ENCODE data around the gene TRIM72. TPM values are rescaled to one million over a fixed set of nuclear protein-coding genes. Genes with fewer than 3 reads are reported as not detected.
"Not testable (repeated sequence)": the region's sequence is repeated elsewhere in the genome, so short reads cannot be mapped to it uniquely, and the experiment has no call there.

TRIM72 gene
- total RNA-seq, 3 donors from 2014 or later, result not detected

- no peaks in the 10 kb centered on the region for H3K9me3 Mint-ChIP-seq
- peak overlapping the region; percentile 36 for H3K4me3 Mint-ChIP-seq
- peaks cover 89% of the 10 kb centered on the region for H3K4me1 Mint-ChIP-seq (ENCODE audit: low read depth)
- peaks cover 91% of the 10 kb centered on the region for H3K36me3 Mint-ChIP-seq (ENCODE audit: insufficient read depth)
- H3K27me3 Mint-ChIP-seq (ENCODE audit: low read depth), result no peaks in the 10 kb centered on the region
- ATAC-seq (no peak), DNase-seq (no peak)
These were observed 27.7 kb upstream of the TRIM72 start for GRCh38 chr16:31186176-31186575.

GRCh38 chr16:31186930-31187807, 26.8 kb upstream of the TRIM72 start:
- ATAC-seq, result no peak
- Mint-ChIP-seq H3K4me3 (peak overlapping the region; percentile 20), H3K4me1 (ENCODE audit: low read depth) (peaks cover 90% of the 10 kb centered on the region), H3K36me3 (ENCODE audit: insufficient read depth) (peaks cover 93% of the 10 kb centered on the region), H3K9me3 (no peaks in the 10 kb centered on the region), H3K27me3 (ENCODE audit: low read depth) (no peaks in the 10 kb centered on the region)
- no peak for DNase-seq

GRCh38 chr16:31187808-31188189, 26.1 kb upstream of the TRIM72 start:
- no peaks in the 10 kb centered on the region for H3K9me3 Mint-ChIP-seq
- no peak for DNase-seq
- H3K4me3 Mint-ChIP-seq, result no peak overlapping the region
- peaks cover 87% of the 10 kb centered on the region for H3K36me3 Mint-ChIP-seq (ENCODE audit: insufficient read depth)
- no peaks in the 10 kb centered on the region for H3K27me3 Mint-ChIP-seq (ENCODE audit: low read depth)
- H3K4me1 Mint-ChIP-seq (ENCODE audit: low read depth), result peaks cover 83% of the 10 kb centered on the region
- ATAC-seq, result no peak

- Mint-ChIP-seq H3K27me3 (ENCODE audit: low read depth) (no peaks in the 10 kb centered on the region), H3K36me3 (ENCODE audit: insufficient read depth) (peaks cover 85% of the 10 kb centered on the region), H3K4me3 (no peak overlapping the region), H3K9me3 (no peaks in the 10 kb centered on the region), H3K4me1 (ENCODE audit: low read depth) (peaks cover 78% of the 10 kb centered on the region)
- DNase-seq, result no peak
- no peak for ATAC-seq
These were observed 25.2 kb upstream of the TRIM72 start for GRCh38 chr16:31188450-31189411.

DNA sequence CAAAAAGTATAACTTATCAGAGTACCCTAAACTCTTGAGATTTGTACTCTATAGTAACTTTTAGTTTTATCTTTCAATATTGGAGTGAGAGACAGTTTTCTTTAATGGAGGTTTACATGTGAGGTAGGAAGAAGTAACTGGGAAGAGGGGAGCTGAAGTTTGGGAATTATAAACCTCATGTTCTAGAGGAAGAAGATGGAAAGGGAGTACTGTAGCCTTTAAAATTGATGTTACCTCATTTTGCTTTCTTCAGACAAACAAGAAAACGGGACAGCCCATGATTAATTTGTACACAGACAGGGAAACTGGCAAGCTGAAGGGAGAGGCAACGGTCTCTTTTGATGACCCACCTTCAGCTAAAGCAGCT, 24.5 kb upstream of the TRIM72 start:
- H3K4me3 Mint-ChIP-seq, result no peak overlapping the region

DNA sequence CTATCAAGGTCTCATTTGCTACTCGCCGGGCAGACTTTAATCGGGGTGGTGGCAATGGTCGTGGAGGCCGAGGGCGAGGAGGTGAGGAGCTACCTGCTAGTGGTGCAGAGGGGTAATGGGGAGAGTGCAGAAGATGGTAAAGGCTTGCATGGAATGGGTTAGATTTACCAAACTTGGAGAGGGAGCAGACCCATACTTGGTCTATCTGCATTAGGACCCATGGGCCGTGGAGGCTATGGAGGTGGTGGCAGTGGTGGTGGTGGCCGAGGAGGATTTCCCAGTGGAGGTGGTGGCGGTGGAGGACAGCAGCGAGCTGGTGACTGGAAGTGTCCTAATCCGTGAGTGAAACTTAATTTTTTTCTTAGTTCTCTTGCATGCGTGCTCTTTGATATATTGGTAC, 23.9 kb upstream of the TRIM72 start:
- Mint-ChIP-seq H3K27me3 (ENCODE audit: low read depth) (no peaks in the 10 kb centered on the region), H3K9me3 (no peaks in the 10 kb centered on the region), H3K4me1 (ENCODE audit: low read depth) (peaks cover 71% of the 10 kb centered on the region), H3K4me3 (no peak overlapping the region), H3K36me3 (ENCODE audit: insufficient read depth) (peaks cover 86% of the 10 kb centered on the region)
- ATAC-seq, result no peak
- DNase-seq, result no peak

More for the DNA sequence above, 24.5 kb upstream of the TRIM72 start:
- Mint-ChIP-seq H3K9me3 (no peaks in the 10 kb centered on the region), H3K4me1 (ENCODE audit: low read depth) (peaks cover 73% of the 10 kb centered on the region), H3K36me3 (ENCODE audit: insufficient read depth) (peaks cover 87% of the 10 kb centered on the region), H3K27me3 (ENCODE audit: low read depth) (no peaks in the 10 kb centered on the region)
- ATAC-seq, result no peak
- no peak for DNase-seq

DNA sequence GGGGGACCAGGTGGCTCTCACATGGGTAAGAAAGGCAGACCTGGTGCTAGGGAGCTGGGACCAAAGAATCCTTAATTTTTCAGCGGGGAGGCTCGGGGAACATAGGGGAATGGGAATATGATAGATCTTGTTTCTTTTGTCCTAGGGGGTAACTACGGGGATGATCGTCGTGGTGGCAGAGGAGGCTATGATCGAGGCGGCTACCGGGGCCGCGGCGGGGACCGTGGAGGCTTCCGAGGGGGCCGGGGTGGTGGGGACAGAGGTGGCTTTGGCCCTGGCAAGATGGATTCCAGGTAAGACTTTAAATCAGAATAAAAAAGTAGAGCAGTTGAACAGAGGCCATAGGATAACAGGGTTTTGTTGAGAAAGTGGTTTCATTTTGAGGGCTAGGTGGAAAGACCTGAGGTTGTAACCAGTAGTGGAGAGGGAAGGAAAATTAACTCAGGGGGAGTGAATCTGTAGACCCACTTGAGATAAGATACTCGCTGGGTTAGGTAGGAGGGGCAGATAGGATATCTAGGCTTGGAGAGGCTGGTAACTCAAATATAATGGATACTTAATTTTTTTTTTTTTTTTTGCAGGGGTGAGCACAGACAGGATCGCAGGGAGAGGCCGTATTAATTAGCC, 23.0 kb upstream of the TRIM72 start:
- no peaks in the 10 kb centered on the region for H3K27me3 Mint-ChIP-seq (ENCODE audit: low read depth)
- no peaks in the 10 kb centered on the region for H3K9me3 Mint-ChIP-seq
- peaks cover 79% of the 10 kb centered on the region for H3K36me3 Mint-ChIP-seq (ENCODE audit: insufficient read depth)
- DNase-seq (no peak), ATAC-seq (no peak)
- no peak overlapping the region for H3K4me3 Mint-ChIP-seq
- H3K4me1 Mint-ChIP-seq (ENCODE audit: low read depth), result peaks cover 64% of the 10 kb centered on the region

DNA sequence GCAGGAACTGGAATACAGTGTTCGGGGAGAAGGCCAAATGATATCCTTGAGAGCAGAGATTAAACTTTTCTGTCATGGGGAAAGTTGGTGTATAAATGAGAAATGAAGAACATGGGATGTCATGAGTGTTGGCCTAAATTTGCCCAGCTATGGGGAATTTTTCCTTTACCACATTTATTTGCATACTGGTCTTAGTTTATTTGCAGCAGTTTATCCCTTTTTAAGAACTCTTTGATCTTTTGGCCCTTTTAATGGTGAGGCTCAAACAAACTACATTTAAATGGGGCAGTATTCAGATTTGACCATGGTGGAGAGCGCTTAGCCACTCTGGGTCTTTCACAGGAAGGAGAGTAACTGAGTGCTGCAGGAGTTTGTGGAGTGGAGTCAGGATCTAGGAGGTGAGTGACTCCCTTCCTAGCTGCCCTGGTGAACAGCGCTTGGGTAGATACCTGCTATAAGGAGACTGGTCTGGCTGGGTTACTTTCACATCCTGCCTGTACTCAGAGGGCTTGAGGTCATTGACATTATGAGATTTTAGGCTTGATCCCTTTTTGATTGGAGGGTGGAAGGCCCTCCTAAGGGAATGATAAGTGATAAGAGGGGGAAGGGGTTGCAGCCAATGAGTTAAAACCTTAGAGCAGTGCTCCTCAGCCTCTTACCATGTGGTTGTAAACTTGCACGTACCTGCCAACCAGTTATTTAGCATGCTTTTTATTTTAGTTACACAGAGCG, 22.1 kb upstream of the TRIM72 start:
- Mint-ChIP-seq H3K4me1 (ENCODE audit: low read depth) (peaks cover 55% of the 10 kb centered on the region), H3K9me3 (no peaks in the 10 kb centered on the region), H3K4me3 (no peak overlapping the region), H3K36me3 (ENCODE audit: insufficient read depth) (peaks cover 72% of the 10 kb centered on the region), H3K27me3 (ENCODE audit: low read depth) (no peaks in the 10 kb centered on the region)
- no peak for ATAC-seq
- DNase-seq, result no peak

DNA sequence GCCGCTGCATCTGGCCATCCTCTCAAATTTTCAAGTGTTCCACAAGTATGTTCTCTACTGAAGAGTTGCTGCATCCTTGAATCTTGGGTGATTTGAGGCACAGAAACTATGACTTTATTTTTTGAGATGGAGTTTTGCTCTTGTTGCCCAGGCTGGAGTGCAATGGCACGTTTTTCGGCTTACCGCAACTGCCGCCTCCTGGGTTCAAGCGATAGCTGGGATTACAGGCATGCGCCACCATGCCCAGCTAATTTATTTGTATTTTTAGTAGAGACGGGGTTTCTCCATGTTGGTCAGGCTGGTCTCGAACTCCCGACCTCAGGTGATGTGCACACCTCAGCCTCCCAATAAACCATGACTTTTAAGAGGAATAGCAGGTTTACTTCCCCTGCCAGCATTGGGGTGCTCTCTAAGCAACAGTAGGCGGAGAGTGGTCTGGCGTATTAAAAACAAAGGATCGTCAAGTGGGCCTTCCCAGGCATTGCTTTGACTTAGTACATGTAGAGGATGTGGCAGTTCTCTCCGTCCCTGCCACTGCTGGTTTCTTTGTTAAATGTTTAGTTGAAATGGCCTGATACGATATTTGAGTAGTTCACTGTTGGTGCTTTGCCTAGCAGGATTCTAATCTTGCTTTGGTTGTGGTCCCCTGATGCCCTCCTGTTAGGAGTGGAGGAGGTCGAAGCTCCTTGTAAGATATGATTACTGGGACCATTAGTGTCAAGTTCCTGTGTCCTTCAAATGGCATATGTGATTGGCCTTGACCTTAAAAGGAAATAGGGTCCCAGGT, 20.9 kb upstream of the TRIM72 start:
- Mint-ChIP-seq H3K36me3 (ENCODE audit: insufficient read depth) (peaks cover 62% of the 10 kb centered on the region), H3K27me3 (ENCODE audit: low read depth) (no peaks in the 10 kb centered on the region), H3K9me3 (no peaks in the 10 kb centered on the region), H3K4me1 (ENCODE audit: low read depth) (peaks cover 43% of the 10 kb centered on the region), H3K4me3 (no peak overlapping the region)
- no peak for ATAC-seq
- no peak for DNase-seq

DNA sequence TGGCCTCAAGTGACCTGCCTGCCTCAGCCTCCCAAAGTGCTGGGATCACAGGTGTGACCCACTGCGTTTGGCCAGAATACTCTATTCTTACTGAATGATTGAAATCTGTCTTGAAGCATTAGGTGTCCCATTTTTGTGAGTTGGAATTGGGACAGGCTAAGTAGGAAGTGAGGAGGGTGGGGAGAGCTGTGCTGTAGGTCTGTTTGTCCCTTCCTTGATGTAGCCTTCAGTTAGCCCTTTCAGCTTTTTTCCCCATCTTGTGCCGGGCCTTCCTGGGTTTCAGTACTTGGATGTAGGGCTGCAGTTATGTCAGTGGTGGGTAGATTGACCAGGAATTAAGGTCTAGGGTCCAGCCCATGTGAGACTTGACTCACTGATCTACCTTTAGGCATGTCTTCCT, 20.0 kb upstream of the TRIM72 start:
- Mint-ChIP-seq H3K27me3 (ENCODE audit: low read depth) (no peaks in the 10 kb centered on the region), H3K4me3 (no peak overlapping the region), H3K4me1 (ENCODE audit: low read depth) (peaks cover 43% of the 10 kb centered on the region), H3K9me3 (no peaks in the 10 kb centered on the region), H3K36me3 (ENCODE audit: insufficient read depth) (peaks cover 53% of the 10 kb centered on the region)
- no peak for ATAC-seq
- no peak for DNase-seq

GRCh38 chr16:31194898-31195297, 19.0 kb upstream of the TRIM72 start:
- no peaks in the 10 kb centered on the region for H3K9me3 Mint-ChIP-seq
- DNase-seq (no peak), ATAC-seq (no peak)
- peaks cover 43% of the 10 kb centered on the region for H3K4me1 Mint-ChIP-seq (ENCODE audit: low read depth)
- no peaks in the 10 kb centered on the region for H3K27me3 Mint-ChIP-seq (ENCODE audit: low read depth)
- peaks cover 48% of the 10 kb centered on the region for H3K36me3 Mint-ChIP-seq (ENCODE audit: insufficient read depth)
- H3K4me3 Mint-ChIP-seq, result no peak overlapping the region

DNA sequence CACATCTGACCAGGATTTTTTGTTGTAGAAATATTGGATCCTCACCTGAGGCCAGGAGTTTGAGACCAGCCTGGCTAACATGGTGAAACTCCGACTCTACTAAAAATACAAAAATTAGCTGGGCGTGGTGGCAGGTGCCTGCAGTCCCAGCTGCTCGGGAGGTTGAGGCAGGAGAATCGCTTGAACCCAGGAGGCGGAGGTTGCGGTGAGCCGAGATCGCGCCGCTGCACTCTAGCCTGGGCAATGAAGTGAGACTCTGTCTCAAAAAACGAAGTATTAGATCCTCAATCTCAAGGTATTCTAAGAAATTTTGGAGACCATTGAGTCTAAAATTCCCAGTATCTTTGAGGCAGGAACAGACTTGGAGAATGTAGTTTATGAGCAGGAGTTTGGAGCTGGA, 18.1 kb upstream of the TRIM72 start:
- DNase-seq; ATAC-seq; H3K4me3 Mint-ChIP-seq; H3K27me3 Mint-ChIP-seq (ENCODE audit: low read depth); H3K9me3 Mint-ChIP-seq: not testable (repeated sequence)
- Mint-ChIP-seq H3K36me3 (ENCODE audit: insufficient read depth) (peaks cover 40% of the 10 kb centered on the region), H3K4me1 (ENCODE audit: low read depth) (peaks cover 44% of the 10 kb centered on the region)

- DNase-seq, result no peak
These were observed 17.4 kb upstream of the TRIM72 start for GRCh38 chr16:31196324-31197088.

More at GRCh38 chr16:31196324-31197088, 17.4 kb upstream of the TRIM72 start:
- Mint-ChIP-seq H3K27me3 (ENCODE audit: low read depth) (no peaks in the 10 kb centered on the region), H3K9me3 (no peaks in the 10 kb centered on the region), H3K4me3 (no peak overlapping the region), H3K36me3 (ENCODE audit: insufficient read depth) (peaks cover 34% of the 10 kb centered on the region), H3K4me1 (ENCODE audit: low read depth) (peaks cover 46% of the 10 kb centered on the region)
- ATAC-seq, result no peak

Measured in activated T-cell treated with anti-CD3 and anti-CD28 coated beads, Interleukin-2, amount 50 U/mL, for 4 hours (primary cell).